ENCODE measurements around the gene BAZ2A. TPM values are rescaled to one million over a fixed set of nuclear protein-coding genes. Genes with fewer than 3 reads are reported as not detected.

Gene BAZ2A
- total RNA-seq, 5 donors from 2014 or later (not counting 1 experiment from before 2014, with no cell fraction given) = 149 to 257 (median 172) TPM

- Histone ChIP-seq H3K27me3 (replicated peaks in 1 of 2; ENCODE audit: control insufficient read depth in 2 of 2, extremely low read depth in 1 of 2, insufficient read depth in 2 of 2, low read length in 1 of 2) (no peaks in the 10 kb centered on the region), H3K4me1 (ENCODE audit: control insufficient read depth in 1 of 2, extremely low read depth in 1 of 2, insufficient read depth in 2 of 2, low read length in 2 of 2) (peaks cover 15 to 24% of the 10 kb centered on the region in 2 experiments), H3K27ac (ENCODE audit: low read length) (no peak overlapping the region), H3K36me3 (ENCODE audit: control insufficient read depth in 2 of 2, extremely low read depth in 1 of 2, insufficient read depth in 1 of 2, low read length in 1 of 2) (no peaks in the 10 kb centered on the region), H3K9me3 (no peaks in the 10 kb centered on the region), H3K4me3 (ENCODE audit: control insufficient read depth in 1 of 2, extremely low read depth in 1 of 2, low read length in 1 of 2) (no peak overlapping the region)
- ATAC-seq (replicated peaks in 1 of 4) (no peak), DNase-seq (no peak)
- ChIA-PET CTCF (interaction anchor here in 1 of 2 donors (1.6 kb wide), 1 partner anchor 50 kb away, joined by 4 read pairs; the partner anchor contains the start of gene RBMS2), POLR2A (interaction anchor here in 1 of 2 donors (0.5 kb wide), 1 partner anchor 9 kb away, joined by 6 read pairs; no protein-coding TSS in a partner anchor)
- no peaks in the 10 kb centered on the region for H3K27me3 Mint-ChIP-seq
- H3K4me1 Mint-ChIP-seq = peaks cover 22 to 25% (median 23%) of the 10 kb centered on the region in 3 donors
- H3K4me3 Mint-ChIP-seq = peak overlapping the region in 1 of 3 donors; percentile 69
- WGBS (ENCODE audit: insufficient coverage) = no CpG with 5 or more reads among the region's 4 CpGs
- no peaks in the 10 kb centered on the region for H3K9me3 Mint-ChIP-seq
- H3K27ac Mint-ChIP-seq = no peak overlapping the region
- H3K36me3 Mint-ChIP-seq = no peaks in the 10 kb centered on the region
Observed at GRCh38 chr12:56571121-56571520, 59.0 kb downstream of the BAZ2A start.

GRCh38 chr12:56568146-56568545 is 62.0 kb downstream of the BAZ2A start:
- H3K9me3 Mint-ChIP-seq = no peaks in the 10 kb centered on the region
- H3K36me3 Mint-ChIP-seq = peaks cover 3% of the 10 kb centered on the region
- H3K27me3 ChIP-seq (replicated peaks in 1 of 2; ENCODE audit: control insufficient read depth in 2 of 2, extremely low read depth in 1 of 2, insufficient read depth in 2 of 2, low read length in 1 of 2) = no peaks in the 10 kb centered on the region
- no peaks in the 10 kb centered on the region for H3K36me3 ChIP-seq (ENCODE audit: control insufficient read depth in 2 of 2, extremely low read depth in 1 of 2, insufficient read depth in 1 of 2, low read length in 1 of 2)
- H3K27ac Mint-ChIP-seq = no peak overlapping the region
- no CpG with 5 or more reads among the region's 1 CpG for WGBS (ENCODE audit: insufficient coverage)
- no peaks in the 10 kb centered on the region for H3K9me3 ChIP-seq
- H3K27ac ChIP-seq (ENCODE audit: low read length) = no peak overlapping the region
- H3K27me3 Mint-ChIP-seq = no peaks in the 10 kb centered on the region
- H3K4me1 ChIP-seq (ENCODE audit: control insufficient read depth in 1 of 2, extremely low read depth in 1 of 2, insufficient read depth in 2 of 2, low read length in 2 of 2) = peaks cover 21 to 31% of the 10 kb centered on the region in 2 experiments
- H3K4me3 Mint-ChIP-seq = no peak overlapping the region
- ChIA-PET POLR2A (interaction anchor here in 1 of 2 donors (0.6 kb wide), 2 partner anchors 16 to 63 kb away, joined by 3 read pairs; no protein-coding TSS in a partner anchor), CTCF (interaction anchor here in 1 of 2 donors (0.7 kb wide), 1 partner anchor 243 kb away, joined by 4 read pairs; no protein-coding TSS in a partner anchor)
- DNase-seq (no peak), ATAC-seq (replicated peaks in 1 of 4) (no peak)
- no peak overlapping the region for H3K4me3 ChIP-seq (ENCODE audit: control insufficient read depth in 1 of 2, extremely low read depth in 1 of 2, low read length in 1 of 2)
- peaks cover 33 to 36% (median 34%) of the 10 kb centered on the region in 3 donors for H3K4me1 Mint-ChIP-seq

GRCh38 chr12:56565510-56566101 is 64.5 kb downstream of the BAZ2A start:
- no peaks in the 10 kb centered on the region for H3K9me3 Mint-ChIP-seq
- DNase-seq (peak in 10 of 35 experiments; percentile 3 to 32 (median 10)), ATAC-seq (replicated peaks in 1 of 4) (peak; percentile 37 to 53 (median 46))
- Histone ChIP-seq H3K27ac (ENCODE audit: low read length) (no peak overlapping the region), H3K4me3 (ENCODE audit: control insufficient read depth in 1 of 2, extremely low read depth in 1 of 2, low read length in 1 of 2) (no peak overlapping the region), H3K36me3 (ENCODE audit: control insufficient read depth in 2 of 2, extremely low read depth in 1 of 2, insufficient read depth in 1 of 2, low read length in 1 of 2) (no peaks in the 10 kb centered on the region), H3K4me1 (ENCODE audit: control insufficient read depth in 1 of 2, extremely low read depth in 1 of 2, insufficient read depth in 2 of 2, low read length in 2 of 2) (peaks cover 17 to 22% of the 10 kb centered on the region in 2 experiments), H3K9me3 (no peaks in the 10 kb centered on the region), H3K27me3 (replicated peaks in 1 of 2; ENCODE audit: control insufficient read depth in 2 of 2, extremely low read depth in 1 of 2, insufficient read depth in 2 of 2, low read length in 1 of 2) (no peaks in the 10 kb centered on the region)
- H3K27me3 Mint-ChIP-seq = no peaks in the 10 kb centered on the region
- ChIA-PET POLR2A (no interaction called here), CTCF (interaction anchor here in 1 of 2 donors (0.5 to 1.1 kb wide), 3 partner anchors 24 to 485 kb away, joined by 3 to 9 read pairs (median 3); partner anchors contain the start of gene RBMS2)
- H3K27ac Mint-ChIP-seq = peak overlapping the region; percentile 66 to 75
- peak overlapping the region in 2 of 3 donors; percentile 34 to 36 for H3K4me3 Mint-ChIP-seq
- 30% methylated on average over 5 of the region's 6 CpGs for WGBS (ENCODE audit: insufficient coverage)
- peaks cover 25 to 30% (median 26%) of the 10 kb centered on the region in 3 donors for H3K4me1 Mint-ChIP-seq
- H3K36me3 Mint-ChIP-seq = peaks cover 7% of the 10 kb centered on the region

- CTCF ChIA-PET = interaction anchor here (0.6 kb wide), 3 partner anchors 11 to 30 kb away, joined by 3 to 9 read pairs (median 3); partner anchors contain the start of gene RBMS2 (in 1 of the 2)
- Mint-ChIP-seq H3K27ac (no peak overlapping the region), H3K27me3 (peaks cover 0 to 2% of the 10 kb centered on the region in 2 donors), H3K4me3 (no peak overlapping the region), H3K9me3 (no peaks in the 10 kb centered on the region), H3K4me1 (no peaks in the 10 kb centered on the region), H3K36me3 (peaks cover 3% of the 10 kb centered on the region)
- no CpG with 5 or more reads among the region's 5 CpGs for WGBS (ENCODE audit: insufficient coverage)
- H3K27me3 ChIP-seq (replicated peaks in 1 of 2; ENCODE audit: control insufficient read depth in 2 of 2, extremely low read depth in 1 of 2, insufficient read depth in 2 of 2, low read length in 1 of 2) = no peaks in the 10 kb centered on the region
- no peak overlapping the region for H3K27ac ChIP-seq (ENCODE audit: low read length)
- DNase-seq (no peak), ATAC-seq (replicated peaks in 1 of 4) (no peak)
- H3K4me3 ChIP-seq (ENCODE audit: control insufficient read depth in 1 of 2, extremely low read depth in 1 of 2, low read length in 1 of 2) = no peak overlapping the region
- POLR2A ChIA-PET = no interaction called here
- no peaks in the 10 kb centered on the region for H3K36me3 ChIP-seq (ENCODE audit: control insufficient read depth in 2 of 2, extremely low read depth in 1 of 2, insufficient read depth in 1 of 2, low read length in 1 of 2)
- H3K9me3 ChIP-seq = no peaks in the 10 kb centered on the region
- no peaks in the 10 kb centered on the region for H3K4me1 ChIP-seq (ENCODE audit: control insufficient read depth in 1 of 2, extremely low read depth in 1 of 2, insufficient read depth in 2 of 2, low read length in 2 of 2)
Observed at GRCh38 chr12:56551070-56551469, 79.1 kb downstream of the BAZ2A start.

- H3K9me3 ChIP-seq = no peaks in the 10 kb centered on the region
- no peaks in the 10 kb centered on the region for H3K4me1 Mint-ChIP-seq
- H3K27me3 Mint-ChIP-seq = peaks cover 0 to 2% of the 10 kb centered on the region in 2 donors
- no peaks in the 10 kb centered on the region for H3K4me1 ChIP-seq (ENCODE audit: control insufficient read depth in 1 of 2, extremely low read depth in 1 of 2, insufficient read depth in 2 of 2, low read length in 2 of 2)
- ChIA-PET POLR2A (no interaction called here), CTCF (interaction anchor here in 1 of 2 donors (0.6 kb wide), 1 partner anchor 17 kb away, joined by 3 read pairs; no protein-coding TSS in a partner anchor)
- WGBS (ENCODE audit: insufficient coverage) = 100% methylated on average over 1 of the region's 5 CpGs
- H3K9me3 Mint-ChIP-seq = no peaks in the 10 kb centered on the region
- H3K27ac Mint-ChIP-seq = no peak overlapping the region
- H3K4me3 ChIP-seq (ENCODE audit: control insufficient read depth in 1 of 2, extremely low read depth in 1 of 2, low read length in 1 of 2) = no peak overlapping the region
- no peaks in the 10 kb centered on the region for H3K36me3 ChIP-seq (ENCODE audit: control insufficient read depth in 2 of 2, extremely low read depth in 1 of 2, insufficient read depth in 1 of 2, low read length in 1 of 2)
- no peaks in the 10 kb centered on the region for H3K27me3 ChIP-seq (replicated peaks in 1 of 2; ENCODE audit: control insufficient read depth in 2 of 2, extremely low read depth in 1 of 2, insufficient read depth in 2 of 2, low read length in 1 of 2)
- H3K4me3 Mint-ChIP-seq = no peak overlapping the region
- ATAC-seq (replicated peaks in 1 of 4) (no peak), DNase-seq (no peak)
- peaks cover 3% of the 10 kb centered on the region for H3K36me3 Mint-ChIP-seq
- H3K27ac ChIP-seq (ENCODE audit: low read length) = no peak overlapping the region
Observed at GRCh38 chr12:56546680-56547079, 83.4 kb downstream of the BAZ2A start.
